Kidney epithelial cell (primary cell): ENCODE data around the gene ISYNA1. TPM values are rescaled to one million over a fixed set of nuclear protein-coding genes. Genes with fewer than 3 reads are reported as not detected.

Experiments
- DNase-seq: peaks from one replicate; pipeline ENCODE4 v3.0.0-alpha.2; 2010; ENCODE audit warnings: low read depth
- H3K27me3 ChIP-seq: 2 replicates; pipeline ENCODE4 v1.6.0; 2011; ENCODE audit warnings: low read length; ENCODE audit not compliant: control insufficient read depth, insufficient read depth
- H3K36me3 ChIP-seq: 2 replicates; pipeline ENCODE4 v1.5.1; 2011; ENCODE audit warnings: low read length; ENCODE audit not compliant: control insufficient read depth, insufficient read depth
- H3K4me3 ChIP-seq: 2 replicates; pipeline ENCODE4 v1.5.1; 2011; ENCODE audit warnings: low read depth, mild to moderate bottlenecking, control low read depth, low read length
- CTCF ChIP-seq: IDR thresholded peaks from 2 replicates; pipeline ENCODE4 v1.5.1; 2011; ENCODE audit warnings: mild to moderate bottlenecking, moderate library complexity, low read length, control low read depth, inconsistent platforms; ENCODE audit not compliant: insufficient read depth, poor library complexity, severe bottlenecking
- total RNA-seq: library from RNA; depleted of rRNA; stranded (reverse); fragments of >200 nt; gene quantifications from 2 replicates; pipeline ENCODE4 v1.2.3, GENCODE V29; 2015

The ISYNA1 gene
- total RNA-seq, 1 donor from 2014 or later = 53.9 TPM

DNA sequence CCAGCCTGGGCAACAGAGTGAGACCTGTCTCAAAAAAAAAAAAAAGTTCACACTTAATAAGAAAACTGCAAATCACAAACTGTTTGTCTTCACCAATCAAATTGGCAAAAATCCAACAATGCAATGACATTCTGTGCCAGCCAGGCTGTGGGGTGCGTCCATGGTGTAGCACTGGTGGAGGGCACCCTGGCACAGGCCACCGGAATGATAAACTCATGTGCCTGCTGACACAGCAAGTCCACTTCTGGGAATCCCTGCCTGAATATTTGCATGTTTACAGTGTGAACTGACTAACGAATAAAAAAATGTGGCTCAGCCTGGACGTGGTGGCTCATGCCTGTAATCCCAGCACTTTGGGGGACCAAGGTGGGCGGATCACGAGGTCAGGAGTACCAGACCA lies 38.9 kb downstream of the ISYNA1 start:
- TF ChIP-seq CTCF = no peak
- no peaks in the 10 kb centered on the region for H3K36me3 ChIP-seq
- H3K27me3 ChIP-seq = peaks cover 13% of the 10 kb centered on the region
- no peak overlapping the region for H3K4me3 ChIP-seq
- no peak for DNase-seq

- Histone ChIP-seq H3K27me3 (peaks cover 13% of the 10 kb centered on the region), H3K36me3 (no peaks in the 10 kb centered on the region), H3K4me3 (no peak within 1 kb of the TSS)
- DNase-seq = no peak
- TF ChIP-seq CTCF = no peak
Measured at GRCh38 chr19:18397242-18398202, 40.4 kb downstream of the ISYNA1 start, which contains the start of gene LRRC25. LRRC25 (minus strand) TSS chr19:18397622; CDS start chr19:18396963, 659 bp downstream.

DNA sequence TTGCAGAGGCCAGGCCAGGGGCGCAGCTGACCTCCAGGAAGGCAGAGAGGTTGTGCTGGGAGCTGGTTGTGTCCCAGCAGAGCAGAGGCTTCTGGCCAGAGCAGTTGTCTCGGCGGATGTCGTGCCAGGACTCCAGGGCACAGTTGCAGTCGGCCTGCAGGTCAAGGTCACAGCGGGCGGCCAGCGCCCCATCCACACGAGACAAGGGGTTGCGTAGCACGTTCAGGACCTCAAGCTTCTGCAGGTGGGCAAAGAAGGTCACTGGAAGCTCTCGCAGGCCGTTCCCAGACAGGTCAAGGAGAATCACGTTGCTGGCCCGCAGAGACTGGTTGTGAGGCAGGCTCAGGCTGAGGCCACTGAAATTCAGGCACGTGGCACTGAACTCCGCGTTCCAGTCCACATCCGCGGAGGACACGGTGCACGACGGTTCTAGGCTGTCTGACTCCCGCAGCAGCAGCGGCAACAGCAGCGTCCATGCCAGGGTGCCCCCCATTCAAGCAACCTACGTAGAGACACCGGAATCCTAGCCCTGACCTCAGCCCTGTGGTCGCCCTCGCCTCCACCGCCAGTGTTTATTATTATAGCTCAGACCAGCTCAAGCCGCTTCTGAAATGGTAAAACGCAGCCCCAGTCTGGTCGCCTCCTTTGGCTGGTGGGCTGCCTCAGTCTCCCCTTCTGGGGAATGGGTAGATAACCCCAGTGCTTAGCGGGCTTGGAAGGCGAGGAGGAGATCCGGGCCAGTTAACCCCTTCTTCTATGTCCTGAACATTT lies 41.3 kb downstream of the ISYNA1 start:
- no peaks in the 10 kb centered on the region for H3K36me3 ChIP-seq
- H3K27me3 ChIP-seq = peaks cover 13% of the 10 kb centered on the region
- TF ChIP-seq CTCF = no peak
- no peak for DNase-seq
- H3K4me3 ChIP-seq = no peak overlapping the region

- DNase-seq = no peak
- Histone ChIP-seq H3K36me3 (peaks cover 2% of the 10 kb centered on the region), H3K27me3 (peaks cover 13% of the 10 kb centered on the region), H3K4me3 (no peak overlapping the region)
- TF ChIP-seq CTCF = no peak
Measured at GRCh38 chr19:18393836-18394235, 44.1 kb downstream of the ISYNA1 start.

- peaks cover 13% of the 10 kb centered on the region for H3K27me3 ChIP-seq
- DNase-seq = no peak
- no peak for TF ChIP-seq CTCF
- no peak overlapping the region for H3K4me3 ChIP-seq
- peaks cover 4% of the 10 kb centered on the region for H3K36me3 ChIP-seq
Measured at GRCh38 chr19:18392926-18393325, 45.0 kb downstream of the ISYNA1 start.
